ENCODE measurements around the gene ACSM5. TPM values are rescaled to one million over a fixed set of nuclear protein-coding genes. Genes with fewer than 3 reads are reported as not detected.
"Not testable (repeated sequence)": the region's sequence is repeated elsewhere in the genome, so short reads cannot be mapped to it uniquely, and the experiment has no call there.

ACSM5 gene
- polyA plus RNA-seq, 1 donor: 0.48 TPM

DNA sequence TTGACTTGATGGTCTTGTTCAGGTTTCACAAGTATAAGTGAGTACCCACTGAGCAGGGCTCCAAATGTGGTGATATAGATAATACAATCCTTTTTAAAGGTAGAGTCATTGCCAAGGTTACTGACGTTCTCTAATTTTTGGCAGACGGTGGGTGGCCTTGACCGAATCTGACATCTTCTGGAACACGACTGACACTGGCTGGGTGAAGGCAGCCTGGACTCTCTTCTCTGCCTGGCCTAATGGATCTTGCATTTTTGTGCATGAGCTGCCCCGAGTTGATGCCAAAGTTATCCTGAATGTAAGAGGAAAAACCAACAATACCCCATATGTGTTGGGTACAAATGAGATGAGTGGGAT, 14.4 kb downstream of the ACSM5 start:
- DNase-seq; H3K36me3 ChIP-seq (ENCODE audit: control insufficient read depth, insufficient read depth, low read length); H3K4me3 ChIP-seq (ENCODE audit: low read length); H3K27ac ChIP-seq (ENCODE audit: low read length); H3K9me3 ChIP-seq (ENCODE audit: control insufficient read depth, low read depth, low read length); H3K27me3 ChIP-seq (ENCODE audit: control insufficient read depth, insufficient read depth, low read length): not testable (repeated sequence)
- no CpG with 5 or more reads among the region's 5 CpGs for WGBS (ENCODE audit: insufficient coverage, low lambda C conversion rate)
- H3K4me1 ChIP-seq (ENCODE audit: control insufficient read depth, insufficient read depth, low read length): peaks cover 14% of the 10 kb centered on the region

DNA sequence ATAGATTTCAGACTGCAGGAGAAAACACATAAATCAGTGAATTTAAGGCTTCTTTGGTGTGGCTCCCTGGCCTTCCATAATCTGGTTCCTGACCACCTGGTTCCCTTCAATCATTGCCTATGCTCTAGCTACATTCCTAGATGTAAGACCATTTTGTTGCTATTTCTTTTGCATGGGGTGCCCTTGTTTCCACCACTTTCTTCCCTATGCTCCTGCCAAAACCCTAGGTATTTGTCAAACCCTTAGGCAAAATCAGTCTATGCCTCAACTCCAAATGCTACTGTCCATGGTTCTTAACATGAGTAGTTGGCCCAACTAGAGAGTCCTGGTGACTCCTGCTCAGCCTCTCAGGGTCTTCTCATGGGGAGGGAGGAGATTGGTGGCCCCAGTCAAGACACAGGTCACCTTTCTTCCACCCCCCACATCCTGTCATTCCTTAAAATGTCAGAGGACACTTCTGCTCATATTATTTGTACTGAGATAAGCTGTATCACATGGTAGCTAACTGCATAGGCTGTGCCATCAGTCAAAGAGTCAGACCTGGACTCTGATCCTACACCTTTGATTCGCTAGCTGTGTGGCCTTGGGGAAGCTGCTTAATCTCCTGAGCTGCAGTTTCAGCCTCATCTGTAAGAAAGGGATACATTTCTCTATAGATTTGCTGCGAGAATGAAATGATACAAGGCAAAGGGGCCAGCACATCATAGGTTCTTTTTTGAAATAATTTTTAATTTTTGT, 15.0 kb downstream of the ACSM5 start:
- H3K4me3 ChIP-seq (ENCODE audit: low read length): no peak overlapping the region
- no CpG with 5 or more reads among the region's 2 CpGs for WGBS (ENCODE audit: insufficient coverage, low lambda C conversion rate)
- no peaks in the 10 kb centered on the region for H3K36me3 ChIP-seq (ENCODE audit: control insufficient read depth, insufficient read depth, low read length)
- no peaks in the 10 kb centered on the region for H3K27me3 ChIP-seq (ENCODE audit: control insufficient read depth, insufficient read depth, low read length)
- peaks cover 14% of the 10 kb centered on the region for H3K4me1 ChIP-seq (ENCODE audit: control insufficient read depth, insufficient read depth, low read length)
- peak; percentile 65 to 80 for DNase-seq
- no peaks in the 10 kb centered on the region for H3K9me3 ChIP-seq (ENCODE audit: control insufficient read depth, low read depth, low read length)
- H3K27ac ChIP-seq (ENCODE audit: low read length): peak overlapping the region; percentile 71

DNA sequence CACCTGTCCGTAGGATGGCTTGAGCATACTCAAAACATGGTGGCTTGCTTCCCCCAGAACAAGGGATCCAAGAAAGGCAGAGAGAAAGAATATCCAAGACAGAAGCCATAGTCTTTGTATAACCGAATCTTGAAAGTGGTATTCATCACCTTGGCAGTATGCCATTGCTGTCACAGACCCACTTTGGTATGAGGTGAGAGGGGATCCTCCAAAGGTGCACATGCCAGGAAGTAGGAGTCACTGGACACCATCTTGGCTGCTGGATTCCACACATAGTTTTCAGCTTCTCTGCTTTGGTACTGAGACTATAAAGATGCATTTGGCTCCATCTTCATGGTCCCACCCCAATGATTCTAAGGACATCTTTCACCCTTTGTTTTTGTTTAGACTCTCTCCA, 18.1 kb downstream of the ACSM5 start:
- H3K4me3 ChIP-seq (ENCODE audit: low read length): not testable (repeated sequence)
- WGBS (ENCODE audit: insufficient coverage, low lambda C conversion rate): no CpG with 5 or more reads among the region's 2 CpGs

DNA sequence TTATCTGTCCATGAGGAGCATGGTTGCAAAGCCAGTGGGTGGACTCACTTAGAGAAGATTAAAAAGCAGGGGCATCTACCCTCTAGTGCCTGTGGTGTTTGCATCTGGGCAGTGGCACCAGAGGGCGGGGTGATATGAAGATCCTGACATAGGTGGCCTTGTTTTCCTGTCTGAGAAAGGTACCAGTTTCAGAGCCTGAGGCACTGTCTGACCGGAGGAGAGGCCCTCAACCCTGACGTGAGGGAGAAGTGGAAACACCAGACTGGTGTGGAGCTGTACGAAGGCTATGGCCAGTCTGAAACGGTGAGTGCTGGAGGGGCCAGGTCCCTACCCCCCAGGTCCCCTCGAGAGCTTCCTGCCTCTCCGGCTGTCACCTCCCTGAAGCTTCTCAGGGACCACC, 20.2 kb downstream of the ACSM5 start:
- not testable (repeated sequence) for H3K27ac ChIP-seq (ENCODE audit: low read length); DNase-seq; H3K4me1 ChIP-seq (ENCODE audit: control insufficient read depth, insufficient read depth, low read length); H3K36me3 ChIP-seq (ENCODE audit: control insufficient read depth, insufficient read depth, low read length); H3K4me3 ChIP-seq (ENCODE audit: low read length); H3K9me3 ChIP-seq (ENCODE audit: control insufficient read depth, low read depth, low read length); H3K27me3 ChIP-seq (ENCODE audit: control insufficient read depth, insufficient read depth, low read length)
- WGBS (ENCODE audit: insufficient coverage, low lambda C conversion rate): no CpG with 5 or more reads among the region's 7 CpGs

More for the DNA sequence above, 18.1 kb downstream of the ACSM5 start:
- not testable (repeated sequence) for H3K9me3 ChIP-seq (ENCODE audit: control insufficient read depth, low read depth, low read length); DNase-seq; H3K36me3 ChIP-seq (ENCODE audit: control insufficient read depth, insufficient read depth, low read length); H3K27me3 ChIP-seq (ENCODE audit: control insufficient read depth, insufficient read depth, low read length); H3K27ac ChIP-seq (ENCODE audit: low read length)
- peaks cover 14% of the 10 kb centered on the region for H3K4me1 ChIP-seq (ENCODE audit: control insufficient read depth, insufficient read depth, low read length)

DNA sequence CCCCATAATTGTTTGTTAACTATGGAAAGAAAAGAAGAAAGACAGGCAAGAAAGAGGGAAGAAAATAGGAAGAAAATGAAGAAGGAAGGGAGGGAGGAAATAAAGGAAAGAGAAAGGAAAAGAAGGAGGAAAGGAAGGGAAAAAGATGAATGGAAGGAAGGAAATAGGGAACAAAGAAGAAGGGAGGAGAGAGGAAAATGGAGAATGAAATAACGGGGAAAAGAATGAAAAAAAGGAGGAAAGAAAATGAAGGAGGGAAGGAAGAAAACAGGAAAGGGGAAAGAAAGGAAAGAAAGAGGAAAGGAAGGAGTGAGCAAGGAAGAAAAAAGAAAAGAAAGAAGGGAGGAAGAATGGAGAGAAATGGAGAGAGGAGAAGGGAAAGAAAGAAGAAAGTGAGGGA, 21.1 kb downstream of the ACSM5 start:
- H3K27me3 ChIP-seq (ENCODE audit: control insufficient read depth, insufficient read depth, low read length); DNase-seq; H3K9me3 ChIP-seq (ENCODE audit: control insufficient read depth, low read depth, low read length); H3K36me3 ChIP-seq (ENCODE audit: control insufficient read depth, insufficient read depth, low read length); H3K4me3 ChIP-seq (ENCODE audit: low read length); H3K27ac ChIP-seq (ENCODE audit: low read length); H3K4me1 ChIP-seq (ENCODE audit: control insufficient read depth, insufficient read depth, low read length): not testable (repeated sequence)
- 91% methylated on average over 1 of the region's 1 CpG for WGBS (ENCODE audit: insufficient coverage, low lambda C conversion rate)

DNA sequence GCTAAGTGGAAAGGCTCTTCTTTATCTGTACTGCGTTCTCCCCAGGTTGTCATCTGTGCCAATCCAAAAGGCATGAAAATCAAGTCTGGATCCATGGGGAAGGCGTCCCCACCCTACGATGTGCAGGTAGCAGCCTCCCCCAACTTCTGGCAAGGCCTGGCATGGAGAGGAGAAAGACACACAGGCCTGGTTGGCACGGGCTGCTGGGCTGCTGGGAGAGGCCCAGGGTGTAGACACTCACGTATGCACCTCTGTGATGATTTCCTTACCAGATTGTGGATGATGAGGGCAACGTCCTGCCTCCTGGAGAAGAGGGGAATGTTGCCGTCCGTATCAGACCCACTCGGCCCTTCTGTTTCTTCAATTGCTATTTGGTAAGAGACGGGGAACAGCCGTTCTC, 21.6 kb downstream of the ACSM5 start:
- DNase-seq: no peak

DNA sequence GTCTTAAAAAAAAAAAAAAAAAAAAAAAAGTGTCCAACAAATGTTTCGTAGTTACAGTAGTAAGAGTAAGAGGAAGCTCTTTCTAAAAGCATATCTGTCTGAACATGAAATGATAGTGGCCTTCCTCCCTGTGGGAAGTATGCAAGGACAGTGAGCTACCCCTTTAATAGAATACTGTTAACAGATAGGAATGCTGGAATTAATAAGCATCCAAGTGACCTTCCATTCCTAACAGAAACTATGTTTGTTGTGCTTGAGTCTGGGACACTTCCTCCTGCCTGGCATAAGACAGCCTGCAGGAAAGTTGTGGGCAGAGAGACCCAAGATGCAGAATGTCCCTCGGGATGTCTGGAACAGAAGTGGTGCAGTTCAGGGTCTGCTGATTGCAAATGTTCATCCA, 29.6 kb downstream of the ACSM5 start:
- not testable (repeated sequence) for H3K27ac ChIP-seq (ENCODE audit: low read length); H3K36me3 ChIP-seq (ENCODE audit: control insufficient read depth, insufficient read depth, low read length); H3K4me1 ChIP-seq (ENCODE audit: control insufficient read depth, insufficient read depth, low read length); H3K9me3 ChIP-seq (ENCODE audit: control insufficient read depth, low read depth, low read length); DNase-seq; H3K27me3 ChIP-seq (ENCODE audit: control insufficient read depth, insufficient read depth, low read length); H3K4me3 ChIP-seq (ENCODE audit: low read length)
- no CpG with 5 or more reads among the region's 2 CpGs for WGBS (ENCODE audit: insufficient coverage, low lambda C conversion rate)

More for the DNA sequence above, 21.6 kb downstream of the ACSM5 start:
- H3K36me3 ChIP-seq (ENCODE audit: control insufficient read depth, insufficient read depth, low read length): no peaks in the 10 kb centered on the region
- no peak overlapping the region for H3K4me3 ChIP-seq (ENCODE audit: low read length)
- no CpG with 5 or more reads among the region's 11 CpGs for WGBS (ENCODE audit: insufficient coverage, low lambda C conversion rate)
- no peaks in the 10 kb centered on the region for H3K27me3 ChIP-seq (ENCODE audit: control insufficient read depth, insufficient read depth, low read length)
- H3K27ac ChIP-seq (ENCODE audit: low read length): no peak overlapping the region
- H3K9me3 ChIP-seq (ENCODE audit: control insufficient read depth, low read depth, low read length): no peaks in the 10 kb centered on the region
- peaks cover under 1% of the 10 kb centered on the region for H3K4me1 ChIP-seq (ENCODE audit: control insufficient read depth, insufficient read depth, low read length)

DNA sequence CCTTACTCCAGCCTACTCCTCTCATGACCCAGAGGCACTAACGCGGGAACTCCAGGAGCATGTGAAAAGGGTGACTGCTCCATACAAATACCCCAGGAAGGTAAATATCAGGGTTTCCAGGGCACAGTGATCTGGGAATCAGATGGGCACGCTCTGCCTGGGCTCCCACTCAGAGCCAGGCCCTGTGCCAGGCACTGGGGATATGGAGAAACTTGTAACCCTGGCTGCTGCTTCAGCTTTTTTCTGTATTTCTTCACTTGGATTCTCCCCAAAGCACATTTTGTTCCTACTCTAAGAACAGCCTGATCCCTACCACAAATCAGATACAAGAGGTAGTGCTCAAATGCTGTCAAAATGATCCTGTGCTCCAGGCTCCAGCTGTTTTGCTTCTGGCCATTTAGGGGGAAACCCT, 30.5 kb downstream of the ACSM5 start:
- WGBS (ENCODE audit: insufficient coverage, low lambda C conversion rate): no CpG with 5 or more reads among the region's 3 CpGs
- H3K27ac ChIP-seq (ENCODE audit: low read length); H3K4me1 ChIP-seq (ENCODE audit: control insufficient read depth, insufficient read depth, low read length): not testable (repeated sequence)

DNA sequence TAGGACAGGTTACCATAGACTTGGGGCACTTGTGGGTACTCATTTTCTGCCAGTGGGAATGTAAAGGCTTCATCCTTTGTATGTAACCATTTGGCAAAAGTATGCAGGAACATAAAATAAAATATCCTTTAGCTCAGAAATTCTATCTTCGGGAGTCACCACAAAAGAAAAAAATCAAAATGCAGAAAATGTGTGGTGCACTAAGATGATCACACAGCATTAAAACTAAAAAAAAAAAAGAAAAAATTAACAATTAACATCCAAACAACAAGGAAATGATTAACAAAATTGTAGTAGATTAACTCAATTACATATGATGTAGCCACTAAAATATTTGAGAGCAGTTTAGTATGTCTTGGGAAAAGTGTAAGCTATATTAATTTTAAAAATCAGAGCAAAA, 31.4 kb downstream of the ACSM5 start:
- H3K4me1 ChIP-seq (ENCODE audit: control insufficient read depth, insufficient read depth, low read length); H3K9me3 ChIP-seq (ENCODE audit: control insufficient read depth, low read depth, low read length); H3K36me3 ChIP-seq (ENCODE audit: control insufficient read depth, insufficient read depth, low read length); H3K4me3 ChIP-seq (ENCODE audit: low read length); DNase-seq; H3K27me3 ChIP-seq (ENCODE audit: control insufficient read depth, insufficient read depth, low read length): not testable (repeated sequence)
- WGBS (ENCODE audit: insufficient coverage, low lambda C conversion rate): 88% methylated on average over 1 of the region's 1 CpG
- peak overlapping the region; percentile 23 for H3K27ac ChIP-seq (ENCODE audit: low read length)

More for the DNA sequence above, 30.5 kb downstream of the ACSM5 start:
- H3K9me3 ChIP-seq (ENCODE audit: control insufficient read depth, low read depth, low read length); H3K27me3 ChIP-seq (ENCODE audit: control insufficient read depth, insufficient read depth, low read length); H3K36me3 ChIP-seq (ENCODE audit: control insufficient read depth, insufficient read depth, low read length); H3K4me3 ChIP-seq (ENCODE audit: low read length); DNase-seq: not testable (repeated sequence)

DNA sequence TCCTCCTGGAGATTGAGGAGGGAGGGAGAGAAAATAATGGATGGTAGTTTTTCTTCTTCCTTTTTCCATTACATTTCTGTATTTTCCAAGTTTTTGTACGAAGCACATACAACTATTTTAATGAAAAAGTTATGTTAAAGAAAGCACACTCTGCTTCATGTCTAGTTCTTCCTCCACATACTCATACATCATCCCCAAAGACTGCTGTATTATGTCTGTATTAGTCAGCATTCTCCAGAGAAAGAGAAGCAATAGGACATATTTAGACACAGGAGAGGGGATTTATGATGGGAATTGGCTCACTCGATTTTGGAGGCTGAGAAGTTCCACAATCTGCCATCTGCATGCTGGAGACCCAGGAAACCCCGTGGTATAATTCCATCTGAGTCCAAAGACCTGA, 31.9 kb downstream of the ACSM5 start:
- H3K4me3 ChIP-seq (ENCODE audit: low read length): no peak overlapping the region
- no peak for DNase-seq
- no peaks in the 10 kb centered on the region for H3K36me3 ChIP-seq (ENCODE audit: control insufficient read depth, insufficient read depth, low read length)
- no peaks in the 10 kb centered on the region for H3K27me3 ChIP-seq (ENCODE audit: control insufficient read depth, insufficient read depth, low read length)
- no peaks in the 10 kb centered on the region for H3K9me3 ChIP-seq (ENCODE audit: control insufficient read depth, low read depth, low read length)
- H3K4me1 ChIP-seq (ENCODE audit: control insufficient read depth, insufficient read depth, low read length): peaks cover 7% of the 10 kb centered on the region
- peak overlapping the region; percentile 23 for H3K27ac ChIP-seq (ENCODE audit: low read length)
- no CpG with 5 or more reads among the region's 3 CpGs for WGBS (ENCODE audit: insufficient coverage, low lambda C conversion rate)

DNA sequence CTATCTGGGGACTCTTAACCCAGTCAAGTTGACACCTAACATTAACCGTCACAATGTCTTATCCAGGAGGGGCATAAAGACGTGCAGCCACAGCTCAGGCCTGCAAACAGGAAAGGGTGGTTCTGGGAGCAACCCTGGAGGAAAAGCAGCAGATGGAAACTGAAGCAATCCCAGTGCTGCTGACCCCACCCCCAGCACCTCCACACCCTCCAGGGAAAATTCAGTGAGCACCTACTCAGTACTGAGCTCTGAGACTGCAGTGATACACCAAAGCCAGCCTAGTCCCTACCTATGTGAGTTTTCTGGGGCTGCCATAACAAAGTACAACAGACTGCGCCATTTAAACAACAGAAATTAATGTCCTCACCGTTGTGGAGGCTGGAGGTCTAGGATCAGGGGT, 32.5 kb downstream of the ACSM5 start:
- not testable (repeated sequence) for H3K4me3 ChIP-seq (ENCODE audit: low read length); H3K36me3 ChIP-seq (ENCODE audit: control insufficient read depth, insufficient read depth, low read length); H3K4me1 ChIP-seq (ENCODE audit: control insufficient read depth, insufficient read depth, low read length); DNase-seq; H3K9me3 ChIP-seq (ENCODE audit: control insufficient read depth, low read depth, low read length); H3K27me3 ChIP-seq (ENCODE audit: control insufficient read depth, insufficient read depth, low read length); H3K27ac ChIP-seq (ENCODE audit: low read length)
- WGBS (ENCODE audit: insufficient coverage, low lambda C conversion rate): no CpG with 5 or more reads among the region's 4 CpGs
